Type B pancreatic cell (in vitro differentiated cells): ENCODE data around the gene USP19. TPM values are rescaled to one million over a fixed set of nuclear protein-coding genes. Genes with fewer than 3 reads are reported as not detected.
A peak's percentile ranks its signal among the peaks of the same experiment; 100 is the strongest.

ENCODE experiments used
- DNase-seq: peaks from one replicate; pipeline ENCODE4 v3.0.0; 2021; ENCODE audit warnings: mixed read lengths; ENCODE audit not compliant: unreplicated experiment; ENCODE audit errors: extremely low spot score
- H3K27ac Mint-ChIP-seq: 2 replicates; pipeline ENCODE4 v1.8.0; 2021; ENCODE audit warnings: mild to moderate bottlenecking, mixed read lengths
- H3K27me3 Mint-ChIP-seq: 2 replicates; pipeline ENCODE4 v1.8.0; 2021; ENCODE audit warnings: mixed read lengths
- H3K36me3 Mint-ChIP-seq: 2 replicates; pipeline ENCODE4 v1.8.0; 2021; ENCODE audit warnings: mixed read lengths
- H3K4me1 Mint-ChIP-seq: one replicate; pipeline ENCODE4 v1.8.0; 2021; ENCODE audit warnings: mixed read lengths; ENCODE audit not compliant: unreplicated experiment
- H3K4me3 Mint-ChIP-seq: 2 replicates; pipeline ENCODE4 v1.8.0; 2021; ENCODE audit warnings: mild to moderate bottlenecking, mixed read lengths
- H3K9me3 Mint-ChIP-seq: 2 replicates; pipeline ENCODE4 v1.8.0; 2021; ENCODE audit warnings: mixed read lengths
- total RNA-seq: library from RNA; stranded (reverse); gene quantifications from 2 replicates; pipeline ENCODE4 v1.2.1, GENCODE V29; 2021; ENCODE audit warnings: low replicate concordance
- TF ChIP-seq, protein P1 (sequence below): fragments of 200-600 bp; sonication (generic); conservative IDR thresholded peaks from 2 replicates; pipeline ENCODE4 v1.5.0; 2021; ENCODE audit warnings: antibody characterized with exemption, mild to moderate bottlenecking

The USP19 gene
- total RNA-seq, 1 donor from 2014 or later = 86.4 TPM

DNA sequence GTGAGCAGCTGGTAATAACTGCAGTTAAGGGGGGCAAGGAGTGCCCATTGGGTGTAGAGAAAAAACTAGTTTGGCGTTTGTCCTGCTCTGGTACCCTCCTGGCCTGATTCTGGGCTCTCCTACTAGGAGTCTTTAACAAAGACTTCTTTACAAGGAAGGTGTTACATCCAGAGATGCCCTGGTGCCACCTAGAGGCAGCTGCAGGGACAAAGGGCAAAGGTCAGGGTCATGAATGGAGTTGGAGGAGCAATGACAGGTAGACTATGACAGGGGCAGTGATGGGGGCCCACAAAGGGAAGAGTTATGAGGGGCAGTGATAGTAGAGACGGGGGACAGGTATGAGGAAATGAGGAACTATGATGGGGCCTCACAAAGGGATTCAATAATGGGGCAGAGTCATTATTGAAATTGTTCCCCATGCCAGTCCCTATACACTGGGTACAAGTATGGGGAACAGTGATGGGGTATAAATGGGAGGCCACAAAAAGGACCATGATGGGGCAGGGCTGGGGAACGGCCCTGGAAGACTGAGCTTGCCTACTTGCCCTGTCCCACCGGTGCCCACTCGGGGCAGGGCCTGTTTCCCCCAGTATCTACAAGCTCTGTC is 37.6 kb upstream of the USP19 start:
- Mint-ChIP-seq H3K27ac (no peak overlapping the region), H3K4me3 (no peak overlapping the region), H3K36me3 (no peaks in the 10 kb centered on the region), H3K4me1 (peaks cover 5% of the 10 kb centered on the region), H3K9me3 (no peaks in the 10 kb centered on the region), H3K27me3 (no peaks in the 10 kb centered on the region)
- TF ChIP-seq, protein P1, sequence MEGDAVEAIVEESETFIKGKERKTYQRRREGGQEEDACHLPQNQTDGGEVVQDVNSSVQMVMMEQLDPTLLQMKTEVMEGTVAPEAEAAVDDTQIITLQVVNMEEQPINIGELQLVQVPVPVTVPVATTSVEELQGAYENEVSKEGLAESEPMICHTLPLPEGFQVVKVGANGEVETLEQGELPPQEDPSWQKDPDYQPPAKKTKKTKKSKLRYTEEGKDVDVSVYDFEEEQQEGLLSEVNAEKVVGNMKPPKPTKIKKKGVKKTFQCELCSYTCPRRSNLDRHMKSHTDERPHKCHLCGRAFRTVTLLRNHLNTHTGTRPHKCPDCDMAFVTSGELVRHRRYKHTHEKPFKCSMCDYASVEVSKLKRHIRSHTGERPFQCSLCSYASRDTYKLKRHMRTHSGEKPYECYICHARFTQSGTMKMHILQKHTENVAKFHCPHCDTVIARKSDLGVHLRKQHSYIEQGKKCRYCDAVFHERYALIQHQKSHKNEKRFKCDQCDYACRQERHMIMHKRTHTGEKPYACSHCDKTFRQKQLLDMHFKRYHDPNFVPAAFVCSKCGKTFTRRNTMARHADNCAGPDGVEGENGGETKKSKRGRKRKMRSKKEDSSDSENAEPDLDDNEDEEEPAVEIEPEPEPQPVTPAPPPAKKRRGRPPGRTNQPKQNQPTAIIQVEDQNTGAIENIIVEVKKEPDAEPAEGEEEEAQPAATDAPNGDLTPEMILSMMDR = peak; percentile 56
- no peak for DNase-seq

DNA sequence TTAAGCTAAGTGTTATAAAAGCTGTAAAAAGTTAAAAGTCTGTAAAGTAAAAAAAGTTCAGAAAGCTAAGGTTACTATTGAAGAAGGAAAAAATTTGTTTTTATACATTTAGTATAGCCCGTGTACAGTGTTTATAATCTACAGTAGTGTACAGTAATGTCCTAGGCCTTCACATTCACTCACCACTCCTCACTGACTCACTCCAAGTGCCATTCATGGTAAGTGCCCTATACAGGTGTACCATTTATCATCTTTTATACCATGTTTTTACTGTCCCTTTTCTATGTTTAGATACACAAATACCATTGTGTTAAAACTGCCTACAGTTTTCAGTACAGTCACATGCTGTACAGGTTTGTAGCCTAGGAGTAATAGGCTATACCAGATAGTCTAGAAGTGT is 36.7 kb upstream of the USP19 start:
- H3K27me3 Mint-ChIP-seq = no peaks in the 10 kb centered on the region
- no peak overlapping the region for H3K27ac Mint-ChIP-seq
- no peaks in the 10 kb centered on the region for H3K36me3 Mint-ChIP-seq
- no peak overlapping the region for H3K4me3 Mint-ChIP-seq
- no peak for DNase-seq
- H3K9me3 Mint-ChIP-seq = no peaks in the 10 kb centered on the region
- H3K4me1 Mint-ChIP-seq = peaks cover 5% of the 10 kb centered on the region
- TF ChIP-seq, protein P1 = no peak

DNA sequence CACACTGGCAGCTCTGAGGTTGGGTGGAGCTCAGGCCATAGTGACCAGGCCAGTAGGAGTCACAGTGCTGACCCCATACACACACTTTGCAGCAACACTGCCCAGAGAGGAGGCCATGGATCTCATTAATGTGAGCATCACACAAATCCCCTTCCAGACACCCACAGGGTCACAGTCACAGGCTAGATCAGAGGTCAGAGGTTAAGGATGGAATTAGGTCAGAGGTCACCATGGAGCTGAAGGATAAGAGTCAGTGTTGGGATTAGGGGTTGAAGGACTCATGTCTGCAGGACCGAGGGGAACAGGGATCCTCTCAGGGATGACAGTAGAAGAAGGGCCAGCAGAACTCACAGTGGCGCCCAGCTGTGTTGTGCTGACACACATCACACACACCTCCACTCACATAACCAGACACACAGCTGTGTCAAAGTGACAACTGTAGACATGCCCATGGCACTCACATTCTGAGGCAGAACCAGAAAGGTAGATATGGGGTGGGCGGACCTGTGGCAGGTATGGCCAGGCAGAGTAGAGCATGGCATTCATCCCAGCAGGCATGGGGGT is 32.8 kb upstream of the USP19 start:
- Mint-ChIP-seq H3K9me3 (no peaks in the 10 kb centered on the region), H3K27me3 (no peaks in the 10 kb centered on the region), H3K4me1 (peaks cover 5% of the 10 kb centered on the region), H3K4me3 (no peak overlapping the region), H3K27ac (no peak overlapping the region), H3K36me3 (no peaks in the 10 kb centered on the region)
- TF ChIP-seq, protein P1 = no peak
- DNase-seq = no peak

DNA sequence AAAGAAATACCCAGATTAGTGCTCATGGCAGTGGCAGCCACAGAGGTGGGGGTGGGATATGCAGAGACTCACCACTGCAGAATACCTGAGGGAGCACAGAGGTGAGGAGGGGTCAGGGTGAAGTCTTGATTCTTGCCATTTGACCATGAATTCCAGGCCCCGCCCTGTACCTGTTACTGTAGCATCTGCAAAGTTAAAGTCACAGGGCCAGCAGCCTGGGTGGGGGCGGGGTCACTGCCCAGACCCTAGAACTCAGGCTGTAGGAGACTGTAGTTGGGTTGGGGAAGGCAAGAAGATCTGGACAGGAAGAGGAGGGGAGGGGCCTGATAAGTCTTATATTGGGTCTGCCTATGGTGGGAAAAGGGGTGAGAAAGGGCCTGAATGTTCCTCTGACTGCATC is 31.0 kb upstream of the USP19 start:
- Mint-ChIP-seq H3K9me3 (no peaks in the 10 kb centered on the region), H3K4me3 (no peak overlapping the region), H3K27ac (no peak overlapping the region), H3K36me3 (no peaks in the 10 kb centered on the region), H3K4me1 (no peaks in the 10 kb centered on the region), H3K27me3 (no peaks in the 10 kb centered on the region)
- no peak for DNase-seq
- TF ChIP-seq, protein P1 = no peak

DNA sequence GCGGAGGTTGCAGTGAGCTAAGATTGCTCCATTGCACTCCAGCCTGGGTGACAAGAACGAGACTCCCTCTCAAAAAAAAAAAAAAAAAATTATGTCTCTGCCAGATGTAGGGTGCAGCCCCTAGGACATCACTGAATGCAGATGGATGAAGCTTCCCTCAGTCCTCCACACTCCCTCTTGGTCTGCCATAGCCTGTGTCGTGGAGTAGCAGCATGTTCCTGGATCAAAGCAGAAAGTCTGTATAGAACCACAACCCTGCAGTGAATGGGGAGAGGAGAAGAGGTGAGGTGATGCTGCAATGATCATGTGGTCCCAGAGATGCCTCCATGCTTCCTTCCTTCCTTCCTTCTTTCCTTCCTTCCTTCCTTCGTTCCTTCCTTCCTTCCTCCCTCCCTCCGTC is 27.5 kb upstream of the USP19 start:
- H3K4me1 Mint-ChIP-seq = no peaks in the 10 kb centered on the region
- TF ChIP-seq, protein P1 = no peak
- H3K4me3 Mint-ChIP-seq = no peak overlapping the region
- H3K27me3 Mint-ChIP-seq = no peaks in the 10 kb centered on the region
- no peak for DNase-seq
- no peaks in the 10 kb centered on the region for H3K9me3 Mint-ChIP-seq
- no peaks in the 10 kb centered on the region for H3K36me3 Mint-ChIP-seq
- no peak overlapping the region for H3K27ac Mint-ChIP-seq

DNA sequence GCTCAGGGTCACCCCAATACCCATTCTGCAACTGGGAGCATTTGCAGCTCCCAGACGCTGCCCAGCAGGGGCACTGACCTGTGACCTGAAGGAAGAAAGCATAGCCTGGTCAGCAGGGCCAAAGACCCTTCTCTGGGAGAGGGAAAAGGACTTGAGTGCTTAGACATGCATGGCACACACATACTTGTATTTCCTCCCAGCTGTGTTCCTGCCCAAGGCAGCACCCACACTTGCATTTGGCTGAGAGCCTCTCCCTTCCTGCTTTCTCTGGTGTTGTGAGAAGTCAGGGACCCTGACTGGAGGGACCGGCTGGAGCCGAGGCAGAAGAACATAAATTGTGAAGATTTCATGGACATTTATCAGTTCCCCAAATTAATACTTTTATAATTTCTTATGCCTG is 19.5 kb upstream of the USP19 start:
- H3K27me3 Mint-ChIP-seq = no peaks in the 10 kb centered on the region
- peaks cover 10% of the 10 kb centered on the region for H3K9me3 Mint-ChIP-seq
- H3K27ac Mint-ChIP-seq = no peak overlapping the region

More for the DNA sequence above, 19.5 kb upstream of the USP19 start:
- Mint-ChIP-seq H3K36me3 (no peaks in the 10 kb centered on the region), H3K4me3 (no peak overlapping the region), H3K4me1 (no peaks in the 10 kb centered on the region)
- TF ChIP-seq, protein P1 = no peak
- DNase-seq = no peak
